Ishikawa (cell line): ENCODE results near the gene STC2.

ENCODE experiments used
- CREB1 ChIP-seq: IDR thresholded peaks from 2 replicates; pipeline ENCODE4 v1.6.1; 2012; ENCODE audit warnings: low read depth
- EGR1 ChIP-seq: IDR thresholded peaks from 2 replicates; pipeline ENCODE4 v1.6.1; 2012
- TEAD4 ChIP-seq: IDR thresholded peaks from 2 replicates; pipeline ENCODE4 v1.6.1; 2012
- TF ChIP-seq, protein P1 (sequence below): IDR thresholded peaks from 2 replicates; pipeline ENCODE4 v1.6.1; 2012

GRCh38 chr5:173265433-173265832 is 62.8 kb downstream of the STC2 start:
- TF ChIP-seq CREB1 (no peak), TEAD4 (no peak), EGR1 (no peak)
- TF ChIP-seq, protein P1, sequence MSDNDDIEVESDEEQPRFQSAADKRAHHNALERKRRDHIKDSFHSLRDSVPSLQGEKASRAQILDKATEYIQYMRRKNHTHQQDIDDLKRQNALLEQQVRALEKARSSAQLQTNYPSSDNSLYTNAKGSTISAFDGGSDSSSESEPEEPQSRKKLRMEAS = no peak
